Liver (tissue), 2 donors: Measurements from ENCODE around the gene USP53.

ENCODE experiments used
- YY1 ChIP-seq: IDR thresholded peaks from 2 replicates; pipeline ENCODE4 v1.6.1; 2016; ENCODE audit warnings: antibody characterized with exemption, mild to moderate bottlenecking
- TF ChIP-seq, protein P1 (sequence below): IDR thresholded peaks from 2 replicates; pipeline ENCODE4 v1.6.1; 2016; ENCODE audit warnings: antibody characterized with exemption
- TF ChIP-seq, protein P2 (sequence below): fragments of 150-350 bp; IDR thresholded peaks from 2 replicates; pipeline ENCODE4 v1.5.1; 2017; ENCODE audit warnings: improper control_type of control experiment, low read depth, low read length; ENCODE audit not compliant: missing input control
- donor health status: healthy.

GRCh38 chr4:119172223-119172622, 40.3 kb upstream of the USP53 start:
- TF ChIP-seq, protein P1, sequence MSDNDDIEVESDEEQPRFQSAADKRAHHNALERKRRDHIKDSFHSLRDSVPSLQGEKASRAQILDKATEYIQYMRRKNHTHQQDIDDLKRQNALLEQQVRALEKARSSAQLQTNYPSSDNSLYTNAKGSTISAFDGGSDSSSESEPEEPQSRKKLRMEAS, result no peak
- TF ChIP-seq, protein P2, sequence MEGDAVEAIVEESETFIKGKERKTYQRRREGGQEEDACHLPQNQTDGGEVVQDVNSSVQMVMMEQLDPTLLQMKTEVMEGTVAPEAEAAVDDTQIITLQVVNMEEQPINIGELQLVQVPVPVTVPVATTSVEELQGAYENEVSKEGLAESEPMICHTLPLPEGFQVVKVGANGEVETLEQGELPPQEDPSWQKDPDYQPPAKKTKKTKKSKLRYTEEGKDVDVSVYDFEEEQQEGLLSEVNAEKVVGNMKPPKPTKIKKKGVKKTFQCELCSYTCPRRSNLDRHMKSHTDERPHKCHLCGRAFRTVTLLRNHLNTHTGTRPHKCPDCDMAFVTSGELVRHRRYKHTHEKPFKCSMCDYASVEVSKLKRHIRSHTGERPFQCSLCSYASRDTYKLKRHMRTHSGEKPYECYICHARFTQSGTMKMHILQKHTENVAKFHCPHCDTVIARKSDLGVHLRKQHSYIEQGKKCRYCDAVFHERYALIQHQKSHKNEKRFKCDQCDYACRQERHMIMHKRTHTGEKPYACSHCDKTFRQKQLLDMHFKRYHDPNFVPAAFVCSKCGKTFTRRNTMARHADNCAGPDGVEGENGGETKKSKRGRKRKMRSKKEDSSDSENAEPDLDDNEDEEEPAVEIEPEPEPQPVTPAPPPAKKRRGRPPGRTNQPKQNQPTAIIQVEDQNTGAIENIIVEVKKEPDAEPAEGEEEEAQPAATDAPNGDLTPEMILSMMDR, result no peak
- no peak for TF ChIP-seq YY1
